ENCODE data around the gene BCKDHA. TPM values are rescaled to one million over a fixed set of nuclear protein-coding genes. Genes with fewer than 3 reads are reported as not detected.

BCKDHA gene
- total RNA-seq, 1 donor from 2014 or later: 6.8 TPM

DNA sequence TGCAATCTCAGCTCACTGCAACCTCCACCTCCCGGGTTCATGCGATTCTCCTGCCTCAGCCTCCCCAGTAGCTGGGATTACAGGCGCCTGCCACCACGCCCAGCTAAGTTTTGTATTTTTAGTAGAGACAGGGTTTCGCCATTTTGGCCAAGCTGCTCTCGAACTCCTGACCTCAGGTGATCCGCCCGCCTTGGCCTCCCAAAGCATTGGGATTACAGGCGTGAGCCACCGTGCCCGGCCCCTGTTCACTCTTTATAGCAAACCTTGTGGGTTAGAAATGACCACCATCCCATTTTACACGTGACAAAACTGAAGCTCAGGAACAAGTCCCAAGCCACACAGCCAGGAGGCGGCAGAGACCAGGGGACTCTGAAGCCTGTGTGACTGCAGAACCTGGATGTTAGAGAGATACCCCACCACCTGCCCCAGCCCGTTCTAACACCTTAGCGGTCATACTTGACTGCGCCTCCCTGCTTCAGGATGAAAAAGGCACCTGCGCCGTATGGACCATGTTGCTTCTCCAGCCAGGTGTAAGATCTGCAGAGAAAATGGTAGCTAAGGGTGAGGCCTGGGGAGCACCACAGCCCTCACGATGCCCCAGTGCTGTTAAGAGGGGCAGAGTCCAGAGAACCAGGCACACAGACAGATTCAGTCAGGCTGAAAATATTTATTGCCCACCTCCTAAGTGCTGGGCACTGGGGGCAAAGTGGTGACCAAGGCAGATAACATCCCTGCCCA is 38.5 kb downstream of the BCKDHA start:
- no peak for DNase-seq (ENCODE audit: low read depth, low spot score)
- Mint-ChIP-seq H3K27ac (ENCODE audit: unreplicated experiment) (no peak overlapping the region), H3K4me3 (peak overlapping the region; percentile 25), H3K4me1 (peaks cover 11% of the 10 kb centered on the region), H3K9me3 (no peaks in the 10 kb centered on the region), H3K27me3 (ENCODE audit: low read depth) (peaks cover 6% of the 10 kb centered on the region), H3K36me3 (ENCODE audit: low read depth) (peaks cover 5% of the 10 kb centered on the region)
- TF ChIP-seq, protein P1, sequence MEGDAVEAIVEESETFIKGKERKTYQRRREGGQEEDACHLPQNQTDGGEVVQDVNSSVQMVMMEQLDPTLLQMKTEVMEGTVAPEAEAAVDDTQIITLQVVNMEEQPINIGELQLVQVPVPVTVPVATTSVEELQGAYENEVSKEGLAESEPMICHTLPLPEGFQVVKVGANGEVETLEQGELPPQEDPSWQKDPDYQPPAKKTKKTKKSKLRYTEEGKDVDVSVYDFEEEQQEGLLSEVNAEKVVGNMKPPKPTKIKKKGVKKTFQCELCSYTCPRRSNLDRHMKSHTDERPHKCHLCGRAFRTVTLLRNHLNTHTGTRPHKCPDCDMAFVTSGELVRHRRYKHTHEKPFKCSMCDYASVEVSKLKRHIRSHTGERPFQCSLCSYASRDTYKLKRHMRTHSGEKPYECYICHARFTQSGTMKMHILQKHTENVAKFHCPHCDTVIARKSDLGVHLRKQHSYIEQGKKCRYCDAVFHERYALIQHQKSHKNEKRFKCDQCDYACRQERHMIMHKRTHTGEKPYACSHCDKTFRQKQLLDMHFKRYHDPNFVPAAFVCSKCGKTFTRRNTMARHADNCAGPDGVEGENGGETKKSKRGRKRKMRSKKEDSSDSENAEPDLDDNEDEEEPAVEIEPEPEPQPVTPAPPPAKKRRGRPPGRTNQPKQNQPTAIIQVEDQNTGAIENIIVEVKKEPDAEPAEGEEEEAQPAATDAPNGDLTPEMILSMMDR (conservative IDR thresholded peaks at IDR 0.05): no peak

DNA sequence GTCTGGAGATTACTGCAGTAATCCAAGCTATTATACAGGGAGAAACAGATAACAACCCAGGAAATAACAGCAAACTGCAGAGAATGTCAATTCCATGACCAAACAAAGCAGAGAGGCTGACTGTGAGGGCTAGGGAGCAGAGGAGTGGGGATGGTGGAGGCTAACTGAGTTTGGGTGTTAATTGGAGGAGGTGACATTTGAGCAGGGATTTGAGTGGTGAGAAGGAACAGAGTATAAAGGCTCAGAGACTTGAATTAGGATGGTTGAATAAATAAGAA is 39.0 kb downstream of the BCKDHA start:
- Mint-ChIP-seq H3K27me3 (ENCODE audit: low read depth) (peaks cover 10% of the 10 kb centered on the region), H3K9me3 (no peaks in the 10 kb centered on the region), H3K27ac (ENCODE audit: unreplicated experiment) (no peak overlapping the region), H3K4me3 (peak overlapping the region; percentile 25), H3K36me3 (ENCODE audit: low read depth) (peaks cover 5% of the 10 kb centered on the region), H3K4me1 (peaks cover 11% of the 10 kb centered on the region)
- TF ChIP-seq, protein P1 (conservative IDR thresholded peaks at IDR 0.05): no peak
- DNase-seq (ENCODE audit: low read depth, low spot score): no peak

DNA sequence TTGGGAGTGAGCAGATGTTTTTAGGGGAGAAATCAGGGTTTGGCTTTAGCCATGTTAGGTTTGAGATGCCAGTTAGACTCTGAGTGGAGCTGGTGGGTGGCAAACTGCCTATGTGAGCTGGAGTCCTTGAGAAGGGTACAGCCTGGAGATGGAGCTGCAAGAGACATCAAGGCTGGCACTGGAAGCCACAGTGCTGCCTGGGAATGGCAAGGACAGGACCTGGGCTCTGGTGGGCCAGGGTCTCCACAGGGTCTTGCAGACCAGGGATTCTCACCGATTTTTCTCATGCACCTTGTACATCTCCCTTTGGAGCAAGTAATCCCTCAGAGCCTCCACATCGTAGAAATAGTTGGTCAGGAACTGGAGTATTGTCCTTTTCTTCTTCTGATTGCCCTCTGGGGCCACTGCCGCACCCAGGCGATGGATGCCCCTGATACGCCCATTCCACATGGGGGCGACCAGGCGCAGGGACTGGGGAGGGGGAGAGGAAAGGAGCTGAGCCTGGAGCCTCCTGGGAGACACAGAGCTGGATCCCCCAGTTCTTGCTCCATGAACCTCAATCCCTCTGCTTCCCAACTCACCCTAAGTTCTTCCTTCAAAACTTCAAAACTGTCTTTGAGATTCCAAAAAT is 40.4 kb downstream of the BCKDHA start:
- no peak overlapping the region for H3K27ac Mint-ChIP-seq (ENCODE audit: unreplicated experiment)
- TF ChIP-seq, protein P1 (conservative IDR thresholded peaks at IDR 0.05): no peak
- H3K4me3 Mint-ChIP-seq: peak overlapping the region; percentile 33
- H3K36me3 Mint-ChIP-seq (ENCODE audit: low read depth): peaks cover 2% of the 10 kb centered on the region
- H3K4me1 Mint-ChIP-seq: peaks cover 11% of the 10 kb centered on the region
- H3K27me3 Mint-ChIP-seq (ENCODE audit: low read depth): peaks cover 14% of the 10 kb centered on the region
- no peaks in the 10 kb centered on the region for H3K9me3 Mint-ChIP-seq
- no peak for DNase-seq (ENCODE audit: low read depth, low spot score)

DNA sequence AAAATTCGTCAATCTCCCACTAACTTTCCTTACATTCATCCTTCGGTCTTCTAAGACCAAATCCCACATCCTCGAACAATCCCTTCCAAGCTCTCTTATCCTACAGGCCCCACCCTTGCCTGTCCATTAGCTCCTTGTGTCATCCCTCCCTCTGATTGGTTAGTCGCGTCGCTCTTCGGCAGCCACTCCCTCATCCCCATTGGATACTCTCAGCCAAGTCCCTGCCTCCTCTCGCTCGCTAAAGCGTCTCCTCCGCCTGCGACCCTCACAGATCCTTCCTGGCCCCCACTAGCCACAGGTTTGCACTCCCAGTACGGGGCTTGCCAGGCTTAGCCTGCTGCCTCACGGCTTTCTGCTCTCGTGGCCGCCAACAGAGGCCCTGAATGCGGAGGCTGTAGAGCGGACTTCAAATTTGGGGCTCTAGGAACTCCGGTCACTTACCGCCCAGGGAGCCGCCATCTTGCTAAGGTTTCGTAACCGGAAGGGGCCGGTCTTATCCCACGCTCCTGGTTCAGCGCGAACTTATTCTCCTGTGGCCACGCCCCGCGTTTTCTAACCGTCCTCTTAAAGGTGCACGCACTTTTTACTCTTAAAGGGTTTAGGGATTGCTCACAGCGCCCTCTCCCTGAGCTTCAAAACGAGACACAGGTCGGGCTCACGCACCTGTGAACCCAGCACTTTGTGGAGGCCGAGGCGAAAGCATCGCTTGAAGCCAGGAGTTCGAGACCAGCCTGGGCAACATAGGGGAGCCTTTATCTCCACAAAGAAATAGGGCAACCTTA is 42.0 kb downstream of the BCKDHA start, which contains the start of gene DMAC2:
TSS of gene DMAC2 (minus strand) at position 472 of the 782 bp plus-strand sequence. CDS start at position 459, 13 bp downstream.
- H3K4me3 Mint-ChIP-seq: peak within 1 kb of the TSS; percentile 47
- peak within 1 kb of the TSS; percentile 15 for H3K27ac Mint-ChIP-seq (ENCODE audit: unreplicated experiment)
- no peaks in the 10 kb centered on the region for H3K9me3 Mint-ChIP-seq

DNA sequence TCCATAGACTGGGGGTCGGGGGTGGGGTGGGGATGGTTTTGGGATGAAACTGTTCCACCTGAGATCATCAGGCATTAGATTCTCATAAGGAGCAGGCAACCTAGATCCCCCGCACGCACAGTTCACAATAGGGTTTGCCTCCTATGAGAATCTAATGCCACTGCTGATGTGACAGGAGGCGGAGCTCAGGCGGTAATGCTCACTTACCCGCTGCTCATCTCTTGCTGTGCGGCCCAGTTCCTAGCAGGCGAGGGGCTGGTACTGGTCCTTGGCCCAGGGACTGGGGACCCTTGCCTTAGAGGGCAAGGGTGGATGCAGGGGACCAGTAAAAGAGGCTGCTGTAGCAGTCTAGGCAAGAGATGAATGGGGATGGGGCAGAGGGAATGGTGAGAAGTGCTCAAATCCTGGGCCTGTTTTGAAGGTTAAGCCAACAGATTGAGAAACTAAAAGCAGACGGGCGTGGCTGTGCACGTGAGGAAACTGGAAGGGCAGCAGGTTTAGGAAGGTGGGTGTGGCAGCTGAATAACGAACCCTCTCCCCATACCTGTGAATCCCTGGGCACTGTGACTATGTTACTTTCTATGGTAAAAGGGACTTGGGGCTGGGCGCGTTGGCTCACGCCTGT is 43.8 kb downstream of the BCKDHA start:
- H3K36me3 Mint-ChIP-seq (ENCODE audit: low read depth): peaks cover 2% of the 10 kb centered on the region
- no peaks in the 10 kb centered on the region for H3K9me3 Mint-ChIP-seq
- H3K27me3 Mint-ChIP-seq (ENCODE audit: low read depth): peaks cover 41% of the 10 kb centered on the region
- TF ChIP-seq, protein P1 (conservative IDR thresholded peaks at IDR 0.05): no peak
- no peak overlapping the region for H3K27ac Mint-ChIP-seq (ENCODE audit: unreplicated experiment)
- no peak overlapping the region for H3K4me3 Mint-ChIP-seq
- no peak for DNase-seq (ENCODE audit: low read depth, low spot score)
- H3K4me1 Mint-ChIP-seq: peaks cover 11% of the 10 kb centered on the region

More for the DNA sequence above, 42.0 kb downstream of the BCKDHA start, which contains the start of gene DMAC2:
- TF ChIP-seq, protein P1 (conservative IDR thresholded peaks at IDR 0.05): no peak
- Mint-ChIP-seq H3K36me3 (ENCODE audit: low read depth) (peaks cover 2% of the 10 kb centered on the region), H3K27me3 (ENCODE audit: low read depth) (peaks cover 28% of the 10 kb centered on the region), H3K4me1 (peaks cover 11% of the 10 kb centered on the region)
- DNase-seq (ENCODE audit: low read depth, low spot score): peak; percentile 83
